Muscle layer of colon (tissue), 2 donors: Measurements from ENCODE around the gene ARHGAP23.
A peak's percentile ranks its signal among the peaks of the same experiment; 100 is the strongest.
"Not testable (repeated sequence)": the region's sequence is repeated elsewhere in the genome, so short reads cannot be mapped to it uniquely, and the experiment has no call there.

Experiments
- H3K27ac ChIP-seq: one replicate; pipeline ENCODE4 v1.7.0; 2013; ENCODE audit warnings: low read depth, mild to moderate bottlenecking, low read length, moderate library complexity
- H3K27me3 ChIP-seq, 2 donors: one replicate each; pipeline ENCODE4 v1.7.0; 2013; ENCODE audit warnings: low read length in 2 of 2, mild to moderate bottlenecking in 2 of 2; ENCODE audit not compliant: insufficient read depth in 2 of 2, control insufficient read depth in 1 of 2
- H3K36me3 ChIP-seq: one replicate; pipeline ENCODE4 v1.7.0; 2013; ENCODE audit warnings: mild to moderate bottlenecking, low read length; ENCODE audit not compliant: insufficient read depth
- H3K4me1 ChIP-seq: one replicate; pipeline ENCODE4 v1.7.0; 2013; ENCODE audit warnings: mild to moderate bottlenecking, low read length; ENCODE audit not compliant: insufficient read depth
- H3K4me3 ChIP-seq, 2 donors: one replicate each; pipeline ENCODE4 v1.7.0; 2013; ENCODE audit warnings: low read length in 2 of 2, low read depth in 1 of 2, mild to moderate bottlenecking in 1 of 2, moderate library complexity in 1 of 2
- H3K9ac ChIP-seq: one replicate; pipeline ENCODE4 v1.7.0; 2013; ENCODE audit warnings: low read length
- H3K9me3 ChIP-seq: one replicate; pipeline ENCODE4 v1.7.0; 2013; ENCODE audit warnings: mild to moderate bottlenecking, low read length
- donor health status: abdominal sarcoma.
- donor health status: Adenocarcinoma of cecum.

ARHGAP23 gene

GRCh38 chr17:38431346-38432145, 3.3 kb downstream of the ARHGAP23 start:
- no peak overlapping the region for H3K9ac ChIP-seq
- H3K4me1 ChIP-seq: peaks cover 53% of the 10 kb centered on the region
- no peaks in the 10 kb centered on the region for H3K27me3 ChIP-seq
- no peaks in the 10 kb centered on the region for H3K9me3 ChIP-seq
- H3K27ac ChIP-seq: no peak overlapping the region
- no peak overlapping the region for H3K4me3 ChIP-seq
- H3K36me3 ChIP-seq: no peaks in the 10 kb centered on the region

GRCh38 chr17:38434178-38434665, 6.0 kb downstream of the ARHGAP23 start:
- H3K27ac ChIP-seq: no peak overlapping the region
- H3K4me1 ChIP-seq: peaks cover 37% of the 10 kb centered on the region
- no peaks in the 10 kb centered on the region for H3K36me3 ChIP-seq
- H3K4me3 ChIP-seq: no peak overlapping the region
- H3K9ac ChIP-seq: no peak overlapping the region
- H3K27me3 ChIP-seq: no peaks in the 10 kb centered on the region
- H3K9me3 ChIP-seq: no peaks in the 10 kb centered on the region

GRCh38 chr17:38435795-38436194, 7.5 kb downstream of the ARHGAP23 start:
- H3K36me3 ChIP-seq: no peaks in the 10 kb centered on the region
- no peak overlapping the region for H3K9ac ChIP-seq
- H3K9me3 ChIP-seq: no peaks in the 10 kb centered on the region
- H3K27ac ChIP-seq: no peak overlapping the region
- H3K4me3 ChIP-seq: no peak overlapping the region
- H3K27me3 ChIP-seq: no peaks in the 10 kb centered on the region
- peaks cover 37% of the 10 kb centered on the region for H3K4me1 ChIP-seq

DNA sequence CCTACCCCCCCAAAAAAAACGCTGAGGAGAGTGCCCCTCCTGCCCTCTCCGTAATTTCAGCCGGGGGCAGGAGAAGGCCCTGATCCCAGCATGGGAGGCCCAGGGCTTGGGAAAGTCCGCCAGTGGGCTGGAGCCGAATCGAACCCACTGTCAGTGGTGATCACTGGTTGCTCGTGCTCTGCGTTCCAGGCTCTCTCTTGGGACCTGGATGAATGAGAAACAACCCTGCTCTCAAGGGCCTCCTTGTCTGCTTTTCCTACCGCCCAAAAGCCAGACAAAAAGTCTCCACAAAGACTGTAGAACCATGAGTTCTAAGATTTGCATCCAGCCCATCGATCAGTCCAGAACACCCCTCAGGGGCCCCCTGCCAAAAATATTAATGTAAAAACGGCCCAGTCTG, 8.1 kb downstream of the ARHGAP23 start:
- H3K4me3 ChIP-seq: no peak overlapping the region
- no peaks in the 10 kb centered on the region for H3K9me3 ChIP-seq
- H3K36me3 ChIP-seq: no peaks in the 10 kb centered on the region
- H3K27ac ChIP-seq: no peak overlapping the region
- H3K9ac ChIP-seq: no peak overlapping the region
- H3K4me1 ChIP-seq: peaks cover 37% of the 10 kb centered on the region
- no peaks in the 10 kb centered on the region for H3K27me3 ChIP-seq

DNA sequence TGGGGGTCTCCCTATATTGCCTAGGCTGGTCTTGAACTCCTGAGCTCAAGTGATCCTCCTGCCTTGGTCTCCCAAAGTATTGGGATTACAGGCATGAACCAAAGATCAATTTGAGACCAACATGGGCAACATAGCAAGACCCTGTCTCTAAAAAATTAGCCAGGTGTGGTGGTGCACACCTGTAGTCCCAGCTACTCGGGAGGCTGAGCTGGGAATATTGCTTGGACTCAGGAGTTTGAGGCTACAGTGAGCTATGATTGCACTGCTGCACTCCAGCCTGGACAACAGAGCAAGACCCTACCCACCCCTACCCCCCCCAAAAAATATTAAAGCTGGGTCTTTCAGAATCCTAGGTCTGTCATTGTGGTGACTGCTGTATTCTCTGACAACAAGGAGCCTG, 9.0 kb downstream of the ARHGAP23 start:
- not testable (repeated sequence) for H3K36me3 ChIP-seq, H3K27me3 ChIP-seq, H3K9me3 ChIP-seq, H3K27ac ChIP-seq, H3K9ac ChIP-seq, H3K4me3 ChIP-seq
- peaks cover 45% of the 10 kb centered on the region for H3K4me1 ChIP-seq

DNA sequence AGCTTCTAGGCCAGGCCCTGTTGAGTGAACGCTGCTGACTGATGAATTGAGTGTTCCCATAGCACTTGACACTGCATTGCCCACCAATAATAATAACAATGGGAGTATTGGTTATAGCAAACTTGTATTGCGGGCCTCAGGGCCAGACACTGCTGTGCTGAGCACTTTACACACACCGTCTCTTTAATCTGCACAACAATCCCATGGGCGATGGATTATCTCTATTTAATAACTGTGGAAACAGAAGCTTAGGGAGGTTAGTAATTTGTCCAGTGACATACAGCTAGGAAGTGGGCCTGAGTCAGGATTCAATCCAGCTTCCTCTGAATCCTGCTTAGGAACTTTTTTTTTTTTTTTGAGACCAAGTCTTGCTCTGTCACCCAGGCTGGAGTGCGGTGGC, 11.2 kb downstream of the ARHGAP23 start:
- H3K36me3 ChIP-seq: no peaks in the 10 kb centered on the region
- no peaks in the 10 kb centered on the region for H3K9me3 ChIP-seq
- no peaks in the 10 kb centered on the region for H3K27me3 ChIP-seq
- no peak overlapping the region for H3K9ac ChIP-seq
- peaks cover 60% of the 10 kb centered on the region for H3K4me1 ChIP-seq
- H3K27ac ChIP-seq: no peak overlapping the region
- no peak overlapping the region for H3K4me3 ChIP-seq

DNA sequence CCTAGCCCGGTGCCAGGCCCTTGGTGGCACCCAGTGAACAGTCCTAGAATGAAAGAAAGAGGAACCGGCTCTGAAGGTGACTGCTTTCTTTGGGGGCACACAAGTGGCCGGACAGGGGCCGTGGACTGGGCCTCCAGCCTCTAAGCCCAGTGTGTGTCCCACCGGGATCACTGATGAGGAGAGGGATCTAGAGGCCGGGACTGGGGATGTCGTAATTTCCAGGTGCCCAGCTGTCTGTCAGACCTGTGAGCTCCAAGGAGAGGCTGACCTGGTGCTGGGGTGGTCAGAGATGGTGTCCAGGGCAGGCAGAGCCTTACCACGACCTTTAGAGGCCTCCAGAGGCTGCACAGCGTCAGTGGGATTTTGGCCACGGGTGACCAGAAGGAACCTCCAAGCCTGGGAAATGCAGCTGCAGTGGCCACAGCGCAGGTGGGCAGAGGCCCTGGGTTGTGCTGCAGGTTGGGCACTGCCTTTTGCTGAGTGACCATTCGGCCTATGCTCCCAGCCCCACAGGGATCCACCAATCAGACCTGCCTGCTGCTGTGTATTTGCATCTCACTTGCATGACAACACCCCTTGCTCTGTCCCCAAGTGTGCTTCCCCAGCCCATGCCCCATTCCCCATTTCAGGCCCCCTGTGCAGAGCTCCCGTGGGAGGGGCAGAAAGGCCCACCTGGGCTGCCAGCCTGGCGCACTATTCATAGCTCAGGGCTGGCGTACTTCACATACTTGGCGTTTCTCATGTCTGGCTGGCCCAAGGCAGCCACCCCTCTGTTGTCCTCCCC, 12.5 kb downstream of the ARHGAP23 start:
- Histone ChIP-seq H3K36me3 (no peaks in the 10 kb centered on the region), H3K4me3 (no peak overlapping the region), H3K4me1 (peaks cover 51% of the 10 kb centered on the region), H3K9ac (no peak overlapping the region), H3K27me3 (no peaks in the 10 kb centered on the region), H3K27ac (peak overlapping the region; percentile 21), H3K9me3 (no peaks in the 10 kb centered on the region)

- peak overlapping the region; percentile 34 for H3K27ac ChIP-seq
- no peaks in the 10 kb centered on the region for H3K9me3 ChIP-seq
- peaks cover 49% of the 10 kb centered on the region for H3K4me1 ChIP-seq
- no peaks in the 10 kb centered on the region for H3K27me3 ChIP-seq
- no peaks in the 10 kb centered on the region for H3K36me3 ChIP-seq
- no peak overlapping the region for H3K4me3 ChIP-seq
- H3K9ac ChIP-seq: no peak overlapping the region
Measured at GRCh38 chr17:38441429-38442061, 13.3 kb downstream of the ARHGAP23 start.

- H3K27ac ChIP-seq: peak overlapping the region; percentile 19
Measured at GRCh38 chr17:38442548-38442947, 14.3 kb downstream of the ARHGAP23 start.

GRCh38 chr17:38443356-38444031, 15.2 kb downstream of the ARHGAP23 start:
- no peaks in the 10 kb centered on the region for H3K9me3 ChIP-seq
- H3K36me3 ChIP-seq: no peaks in the 10 kb centered on the region
- H3K9ac ChIP-seq: no peak overlapping the region
- no peaks in the 10 kb centered on the region for H3K27me3 ChIP-seq
- peaks cover 49% of the 10 kb centered on the region for H3K4me1 ChIP-seq
- peak overlapping the region; percentile 27 for H3K27ac ChIP-seq
- H3K4me3 ChIP-seq: peak overlapping the region in 1 of 2 donors; percentile 0

More at GRCh38 chr17:38442548-38442947, 14.3 kb downstream of the ARHGAP23 start:
- Histone ChIP-seq H3K9me3 (no peaks in the 10 kb centered on the region), H3K4me1 (peaks cover 49% of the 10 kb centered on the region), H3K36me3 (no peaks in the 10 kb centered on the region), H3K4me3 (no peak overlapping the region), H3K9ac (no peak overlapping the region), H3K27me3 (no peaks in the 10 kb centered on the region)

- Histone ChIP-seq H3K27me3 (no peaks in the 10 kb centered on the region), H3K9ac (no peak overlapping the region), H3K27ac (peak overlapping the region; percentile 27), H3K9me3 (no peaks in the 10 kb centered on the region), H3K36me3 (no peaks in the 10 kb centered on the region), H3K4me3 (peak overlapping the region in 1 of 2 donors; percentile 0), H3K4me1 (peaks cover 49% of the 10 kb centered on the region)
Measured at GRCh38 chr17:38444151-38444550, 15.9 kb downstream of the ARHGAP23 start.
